ENCODE measurements around the gene CACNB2.

The CACNB2 gene

GRCh38 chr10:18293536-18294510, 153.6 kb downstream of the CACNB2 start:
- H3K27me3 ChIP-seq (ENCODE audit: low read depth, low read length) = no peaks in the 10 kb centered on the region
- H3K27ac ChIP-seq (ENCODE audit: low read length) = peak overlapping the region; percentile 83
- H3K9me3 ChIP-seq (ENCODE audit: insufficient read depth, low read length) = no peaks in the 10 kb centered on the region
- H2AFZ ChIP-seq (ENCODE audit: low read depth, low read length) = peak overlapping the region; percentile 34; the same call in 1 of the 2 replicates
- H3K4me1 ChIP-seq (ENCODE audit: low read length) = peaks cover 28% of the 10 kb centered on the region
- TF ChIP-seq EZH2phosphoT487 (IDR thresholded peaks at IDR 0.05; ENCODE audit: low read depth) = no peak
- TF ChIP-seq CTCF (IDR thresholded peaks at IDR 0.05; ENCODE audit: low read depth, low read length) = no peak
- H3K4me2 ChIP-seq (ENCODE audit: low read length) = peak overlapping the region; percentile 54
- no peaks in the 10 kb centered on the region for H3K36me3 ChIP-seq (replicated peaks; ENCODE audit: low read depth, low read length)
- H3K9ac ChIP-seq (ENCODE audit: low read length) = no peak overlapping the region
- peak overlapping the region; percentile 14 for H3K4me3 ChIP-seq (ENCODE audit: low read length)
- no peaks in the 10 kb centered on the region for H3K79me2 ChIP-seq (ENCODE audit: low read length)
- H4K20me1 ChIP-seq (ENCODE audit: insufficient read depth, low read length) = no peaks in the 10 kb centered on the region

DNA sequence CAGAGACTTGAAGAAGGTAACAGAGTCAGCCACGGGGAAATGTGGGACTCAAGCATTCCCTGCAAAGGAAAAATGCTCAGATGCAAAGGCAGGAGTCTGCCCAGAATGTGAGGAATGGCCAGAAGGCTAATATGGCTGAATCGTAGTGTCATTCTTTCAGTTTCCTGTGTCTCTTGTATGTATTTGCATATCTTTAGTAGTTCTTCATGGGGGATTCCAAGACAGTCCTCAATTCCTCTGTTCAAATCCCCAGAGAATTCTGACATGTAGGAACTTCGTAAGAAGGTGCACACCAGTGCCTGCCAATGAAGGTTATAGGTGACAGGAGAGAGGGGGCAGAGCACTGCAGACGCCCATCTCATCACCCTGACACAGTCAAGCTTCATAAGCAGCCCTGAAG, 154.4 kb downstream of the CACNB2 start:
- Histone ChIP-seq H3K27me3 (ENCODE audit: low read depth, low read length) (no peaks in the 10 kb centered on the region), H2AFZ (ENCODE audit: low read depth, low read length) (peak overlapping the region; percentile 9; the same call in 1 of the 2 replicates), H3K9me3 (ENCODE audit: insufficient read depth, low read length) (no peaks in the 10 kb centered on the region), H3K79me2 (ENCODE audit: low read length) (no peaks in the 10 kb centered on the region), H3K4me3 (ENCODE audit: low read length) (no peak overlapping the region; the same call in 1 of the 2 replicates), H3K4me1 (ENCODE audit: low read length) (peaks cover 28% of the 10 kb centered on the region), H3K36me3 (replicated peaks; ENCODE audit: low read depth, low read length) (no peaks in the 10 kb centered on the region), H4K20me1 (ENCODE audit: insufficient read depth, low read length) (no peaks in the 10 kb centered on the region), H3K27ac (ENCODE audit: low read length) (peak overlapping the region; percentile 83), H3K4me2 (ENCODE audit: low read length) (peak overlapping the region; percentile 54), H3K9ac (ENCODE audit: low read length) (no peak overlapping the region)
- TF ChIP-seq CTCF (IDR thresholded peaks at IDR 0.05; ENCODE audit: low read depth, low read length) (no peak), EZH2phosphoT487 (IDR thresholded peaks at IDR 0.05; ENCODE audit: low read depth) (no peak)

DNA sequence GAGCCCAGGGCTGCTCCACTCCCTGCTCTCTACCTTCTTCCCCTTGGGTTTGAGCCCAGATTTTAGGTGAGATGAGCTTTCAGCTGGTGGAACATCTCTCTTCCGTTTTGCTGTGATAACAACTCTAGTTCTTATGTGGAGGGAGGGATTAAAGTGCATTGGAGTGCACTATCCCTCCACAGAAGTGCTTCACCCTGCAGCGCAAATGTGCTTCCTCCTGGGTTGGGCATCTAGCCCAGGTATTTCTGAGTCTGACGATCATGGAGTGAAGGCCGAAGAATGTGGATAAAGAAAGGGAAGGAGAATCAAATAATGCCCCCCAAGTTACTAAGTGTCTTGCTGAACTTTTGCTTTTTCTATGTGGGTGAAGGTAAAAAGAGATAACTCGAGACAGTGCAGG, 157.4 kb downstream of the CACNB2 start:
- Histone ChIP-seq H2AFZ (ENCODE audit: low read depth, low read length) (no peak overlapping the region), H3K9me3 (ENCODE audit: insufficient read depth, low read length) (no peaks in the 10 kb centered on the region), H3K27me3 (ENCODE audit: low read depth, low read length) (no peaks in the 10 kb centered on the region), H3K27ac (ENCODE audit: low read length) (no peak overlapping the region), H3K79me2 (ENCODE audit: low read length) (no peaks in the 10 kb centered on the region), H3K4me1 (ENCODE audit: low read length) (peaks cover 27% of the 10 kb centered on the region), H4K20me1 (ENCODE audit: insufficient read depth, low read length) (no peaks in the 10 kb centered on the region), H3K36me3 (replicated peaks; ENCODE audit: low read depth, low read length) (no peaks in the 10 kb centered on the region), H3K4me2 (ENCODE audit: low read length) (no peak overlapping the region), H3K9ac (ENCODE audit: low read length) (no peak overlapping the region), H3K4me3 (ENCODE audit: low read length) (no peak overlapping the region)
- TF ChIP-seq CTCF (IDR thresholded peaks at IDR 0.05; ENCODE audit: low read depth, low read length) (no peak), EZH2phosphoT487 (IDR thresholded peaks at IDR 0.05; ENCODE audit: low read depth) (no peak)

GRCh38 chr10:18298256-18298655, 158.0 kb downstream of the CACNB2 start:
- no peak overlapping the region for H3K27ac ChIP-seq (ENCODE audit: low read length)
- TF ChIP-seq CTCF (IDR thresholded peaks at IDR 0.05; ENCODE audit: low read depth, low read length) (no peak), EZH2phosphoT487 (IDR thresholded peaks at IDR 0.05; ENCODE audit: low read depth) (no peak)
- H3K9me3 ChIP-seq (ENCODE audit: insufficient read depth, low read length) = no peaks in the 10 kb centered on the region
- H4K20me1 ChIP-seq (ENCODE audit: insufficient read depth, low read length) = no peaks in the 10 kb centered on the region
- no peak overlapping the region for H2AFZ ChIP-seq (ENCODE audit: low read depth, low read length)
- no peaks in the 10 kb centered on the region for H3K27me3 ChIP-seq (ENCODE audit: low read depth, low read length)
- H3K9ac ChIP-seq (ENCODE audit: low read length) = no peak overlapping the region
- peaks cover 21% of the 10 kb centered on the region for H3K4me1 ChIP-seq (ENCODE audit: low read length)
- no peak overlapping the region for H3K4me2 ChIP-seq (ENCODE audit: low read length)
- H3K79me2 ChIP-seq (ENCODE audit: low read length) = no peaks in the 10 kb centered on the region
- no peaks in the 10 kb centered on the region for H3K36me3 ChIP-seq (replicated peaks; ENCODE audit: low read depth, low read length)
- no peak overlapping the region for H3K4me3 ChIP-seq (ENCODE audit: low read length)
